Type B pancreatic cell (in vitro differentiated cells): ENCODE results near the gene NTM. TPM values are rescaled to one million over a fixed set of nuclear protein-coding genes. Genes with fewer than 3 reads are reported as not detected.

ENCODE experiments used
- DNase-seq: peaks from one replicate; pipeline ENCODE4 v3.0.0; 2021; ENCODE audit warnings: mixed read lengths; ENCODE audit not compliant: unreplicated experiment; ENCODE audit errors: extremely low spot score
- H3K27ac Mint-ChIP-seq: 2 replicates; pipeline ENCODE4 v1.8.0; 2021; ENCODE audit warnings: mild to moderate bottlenecking, mixed read lengths
- H3K27me3 Mint-ChIP-seq: 2 replicates; pipeline ENCODE4 v1.8.0; 2021; ENCODE audit warnings: mixed read lengths
- H3K36me3 Mint-ChIP-seq: 2 replicates; pipeline ENCODE4 v1.8.0; 2021; ENCODE audit warnings: mixed read lengths
- H3K4me1 Mint-ChIP-seq: one replicate; pipeline ENCODE4 v1.8.0; 2021; ENCODE audit warnings: mixed read lengths; ENCODE audit not compliant: unreplicated experiment
- H3K4me3 Mint-ChIP-seq: 2 replicates; pipeline ENCODE4 v1.8.0; 2021; ENCODE audit warnings: mild to moderate bottlenecking, mixed read lengths
- H3K9me3 Mint-ChIP-seq: 2 replicates; pipeline ENCODE4 v1.8.0; 2021; ENCODE audit warnings: mixed read lengths
- total RNA-seq: library from RNA; stranded (reverse); gene quantifications from 2 replicates; pipeline ENCODE4 v1.2.1, GENCODE V29; 2021; ENCODE audit warnings: low replicate concordance
- TF ChIP-seq, protein P1 (sequence below): fragments of 200-600 bp; sonication (generic); conservative IDR thresholded peaks from 2 replicates; pipeline ENCODE4 v1.5.0; 2021; ENCODE audit warnings: antibody characterized with exemption, mild to moderate bottlenecking

Gene NTM
- total RNA-seq, 1 donor from 2014 or later: 19.2 TPM

DNA sequence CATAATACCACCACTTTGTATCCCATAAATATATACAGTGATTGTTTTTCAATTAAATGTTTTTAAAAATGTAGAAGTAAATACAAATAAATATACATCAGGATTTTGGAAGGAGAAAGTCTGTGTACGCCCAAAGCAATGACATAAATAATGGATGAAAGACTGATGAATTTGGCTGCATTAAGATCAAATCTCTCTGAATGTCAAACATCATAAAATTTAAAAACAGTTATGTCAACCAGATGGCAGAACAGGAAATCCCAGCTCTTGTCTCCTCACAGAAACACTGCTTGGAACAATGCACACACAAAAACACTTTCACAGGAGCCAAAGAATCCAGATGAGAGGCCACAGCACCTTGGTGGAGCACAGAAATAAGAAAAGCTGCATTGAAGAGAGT lies 332.9 kb downstream of the NTM start:
- H3K4me3 Mint-ChIP-seq: no peak overlapping the region
- no peaks in the 10 kb centered on the region for H3K4me1 Mint-ChIP-seq
- TF ChIP-seq, protein P1, sequence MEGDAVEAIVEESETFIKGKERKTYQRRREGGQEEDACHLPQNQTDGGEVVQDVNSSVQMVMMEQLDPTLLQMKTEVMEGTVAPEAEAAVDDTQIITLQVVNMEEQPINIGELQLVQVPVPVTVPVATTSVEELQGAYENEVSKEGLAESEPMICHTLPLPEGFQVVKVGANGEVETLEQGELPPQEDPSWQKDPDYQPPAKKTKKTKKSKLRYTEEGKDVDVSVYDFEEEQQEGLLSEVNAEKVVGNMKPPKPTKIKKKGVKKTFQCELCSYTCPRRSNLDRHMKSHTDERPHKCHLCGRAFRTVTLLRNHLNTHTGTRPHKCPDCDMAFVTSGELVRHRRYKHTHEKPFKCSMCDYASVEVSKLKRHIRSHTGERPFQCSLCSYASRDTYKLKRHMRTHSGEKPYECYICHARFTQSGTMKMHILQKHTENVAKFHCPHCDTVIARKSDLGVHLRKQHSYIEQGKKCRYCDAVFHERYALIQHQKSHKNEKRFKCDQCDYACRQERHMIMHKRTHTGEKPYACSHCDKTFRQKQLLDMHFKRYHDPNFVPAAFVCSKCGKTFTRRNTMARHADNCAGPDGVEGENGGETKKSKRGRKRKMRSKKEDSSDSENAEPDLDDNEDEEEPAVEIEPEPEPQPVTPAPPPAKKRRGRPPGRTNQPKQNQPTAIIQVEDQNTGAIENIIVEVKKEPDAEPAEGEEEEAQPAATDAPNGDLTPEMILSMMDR: no peak
- H3K9me3 Mint-ChIP-seq: peaks cover 10% of the 10 kb centered on the region
- H3K27me3 Mint-ChIP-seq: peaks cover 40% of the 10 kb centered on the region
- no peak overlapping the region for H3K27ac Mint-ChIP-seq
- no peak for DNase-seq
- no peaks in the 10 kb centered on the region for H3K36me3 Mint-ChIP-seq

DNA sequence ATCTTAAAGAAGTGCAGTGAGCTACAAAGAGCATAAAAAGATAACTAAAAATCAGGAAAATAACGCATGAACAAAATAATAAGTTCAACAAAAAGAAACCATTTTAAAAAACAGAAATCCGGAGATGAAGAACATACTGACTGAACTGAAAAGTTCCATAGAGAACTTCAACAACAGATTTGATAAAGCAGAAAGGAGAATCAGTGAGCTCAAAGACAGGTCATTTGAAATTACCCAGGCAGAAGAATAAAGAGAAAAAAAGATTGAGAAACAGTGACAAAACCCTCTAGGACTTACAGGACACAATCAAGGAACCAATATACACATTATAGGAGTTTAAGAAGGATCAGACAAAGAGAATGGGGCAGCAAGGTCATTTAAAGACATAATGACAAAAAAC lies 334.3 kb downstream of the NTM start:
- Mint-ChIP-seq H3K4me3 (no peak overlapping the region), H3K9me3 (peaks cover 10% of the 10 kb centered on the region), H3K4me1 (no peaks in the 10 kb centered on the region), H3K27ac (no peak overlapping the region), H3K27me3 (peaks cover 39% of the 10 kb centered on the region), H3K36me3 (no peaks in the 10 kb centered on the region)
- no peak for DNase-seq
- TF ChIP-seq, protein P1: no peak

DNA sequence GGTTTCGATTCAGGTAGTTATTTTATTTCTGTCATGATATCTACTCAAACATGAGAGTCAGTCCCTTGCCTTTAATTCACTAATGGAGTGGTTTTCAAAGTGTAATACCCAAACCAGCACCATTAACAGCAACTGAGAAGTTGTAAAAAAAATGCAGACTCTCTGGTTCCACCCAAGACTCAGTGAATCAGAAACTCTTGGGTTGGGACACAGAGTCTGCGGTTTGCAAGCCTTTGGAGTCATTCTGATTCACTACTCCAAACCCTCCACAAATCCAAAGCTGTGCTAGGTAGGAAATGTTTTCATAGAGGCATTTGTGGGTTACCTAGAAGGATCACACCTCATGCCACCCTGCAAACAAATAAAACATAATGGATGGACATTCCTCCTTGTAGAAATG lies 340.1 kb downstream of the NTM start:
- Mint-ChIP-seq H3K4me1 (no peaks in the 10 kb centered on the region), H3K4me3 (no peak overlapping the region), H3K9me3 (peaks cover 14% of the 10 kb centered on the region), H3K36me3 (no peaks in the 10 kb centered on the region), H3K27me3 (peaks cover 26% of the 10 kb centered on the region), H3K27ac (no peak overlapping the region)
- DNase-seq: no peak
- TF ChIP-seq, protein P1: no peak

DNA sequence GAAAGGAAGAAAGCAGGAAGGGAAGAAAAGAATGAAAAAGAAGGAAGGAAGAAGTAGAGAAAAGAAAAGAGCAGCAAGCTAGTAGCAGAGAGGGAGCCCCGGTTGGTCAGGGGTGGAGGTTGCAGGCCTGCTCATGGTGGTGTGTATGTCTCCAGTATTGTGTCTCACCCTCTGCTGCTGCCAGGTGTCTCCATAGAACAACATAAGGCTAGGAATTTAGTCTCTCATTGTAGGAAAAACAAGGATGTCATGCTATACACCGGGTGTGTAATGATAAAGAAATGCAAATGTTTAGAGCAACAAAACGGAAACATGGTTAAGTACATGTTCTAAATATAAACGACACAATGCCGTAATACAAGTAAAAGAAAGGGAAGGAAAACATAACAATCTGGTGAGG lies 342.5 kb downstream of the NTM start:
- TF ChIP-seq, protein P1: no peak
- Mint-ChIP-seq H3K36me3 (no peaks in the 10 kb centered on the region), H3K9me3 (peaks cover 14% of the 10 kb centered on the region), H3K27ac (no peak overlapping the region), H3K27me3 (peaks cover 35% of the 10 kb centered on the region), H3K4me1 (no peaks in the 10 kb centered on the region), H3K4me3 (no peak overlapping the region)
- no peak for DNase-seq

DNA sequence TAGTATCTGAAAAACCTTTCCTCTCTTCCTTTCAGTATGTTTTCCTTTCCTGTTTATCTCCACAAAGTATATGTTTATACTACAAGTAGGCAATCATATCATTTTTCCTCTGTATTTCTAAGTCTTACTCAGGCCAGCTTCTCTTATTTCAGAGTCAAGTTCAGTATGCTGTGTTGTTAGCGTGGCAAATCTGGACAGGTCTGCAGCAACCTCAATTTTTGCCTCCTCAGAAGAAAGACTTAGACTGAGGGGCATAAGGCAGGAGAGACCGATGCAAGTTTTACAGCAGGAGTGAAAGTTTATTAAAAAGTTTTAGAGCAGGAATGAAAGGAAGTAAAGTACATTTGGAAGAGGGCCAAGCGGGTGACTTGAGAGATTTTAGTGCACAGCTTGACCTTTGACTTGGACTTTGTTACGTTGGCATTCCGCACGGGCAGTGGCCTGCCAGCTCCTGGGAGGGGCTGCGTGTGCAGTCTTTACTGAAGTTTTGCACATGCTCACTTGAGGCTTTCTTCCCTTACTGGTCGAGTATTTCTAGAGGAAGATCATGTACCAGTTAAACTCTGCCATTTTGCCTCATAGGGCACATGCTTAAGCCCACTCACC lies 343.2 kb downstream of the NTM start:
- no peaks in the 10 kb centered on the region for H3K4me1 Mint-ChIP-seq
- H3K9me3 Mint-ChIP-seq: peaks cover 14% of the 10 kb centered on the region
- TF ChIP-seq, protein P1: no peak

DNA sequence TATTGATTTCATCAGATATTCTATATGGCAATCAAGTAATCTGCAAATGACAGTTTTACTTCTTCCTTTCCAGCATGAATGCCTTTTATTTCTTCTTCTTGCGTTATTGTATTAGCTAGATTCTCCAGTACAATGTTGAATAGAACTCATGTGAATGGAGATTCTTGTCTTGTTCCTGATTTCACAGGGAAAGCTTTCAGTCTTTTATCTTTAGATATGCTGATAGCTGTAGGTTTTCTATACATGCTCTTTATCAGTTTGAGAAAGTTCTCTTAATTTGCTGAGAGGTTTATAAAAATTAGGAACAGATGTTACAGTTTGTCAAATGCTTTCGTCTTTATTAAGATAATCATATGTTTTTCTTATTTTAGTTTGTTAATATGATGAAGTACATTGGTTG lies 347.2 kb downstream of the NTM start:
- no peak overlapping the region for H3K4me3 Mint-ChIP-seq
- no peak overlapping the region for H3K27ac Mint-ChIP-seq
- H3K9me3 Mint-ChIP-seq: peaks cover 14% of the 10 kb centered on the region
- peaks cover 40% of the 10 kb centered on the region for H3K27me3 Mint-ChIP-seq
- TF ChIP-seq, protein P1: no peak
- no peak for DNase-seq
- H3K4me1 Mint-ChIP-seq: no peaks in the 10 kb centered on the region
- no peaks in the 10 kb centered on the region for H3K36me3 Mint-ChIP-seq

More for the DNA sequence above, 343.2 kb downstream of the NTM start:
- DNase-seq: no peak
- H3K27ac Mint-ChIP-seq: no peak overlapping the region
- no peaks in the 10 kb centered on the region for H3K36me3 Mint-ChIP-seq
- peaks cover 42% of the 10 kb centered on the region for H3K27me3 Mint-ChIP-seq
- no peak overlapping the region for H3K4me3 Mint-ChIP-seq
